GM21619 (cell line): ENCODE results near the gene NTHL1.
"Not testable (repeated sequence)": the region's sequence is repeated elsewhere in the genome, so short reads cannot be mapped to it uniquely, and the experiment has no call there.

ENCODE experiments used
- ATAC-seq: cut with Tn5 transposase; IDR thresholded peaks from one replicate; pipeline ENCODE4 v1.9.1; 2021; ENCODE audit not compliant: unreplicated experiment

NTHL1 gene

DNA sequence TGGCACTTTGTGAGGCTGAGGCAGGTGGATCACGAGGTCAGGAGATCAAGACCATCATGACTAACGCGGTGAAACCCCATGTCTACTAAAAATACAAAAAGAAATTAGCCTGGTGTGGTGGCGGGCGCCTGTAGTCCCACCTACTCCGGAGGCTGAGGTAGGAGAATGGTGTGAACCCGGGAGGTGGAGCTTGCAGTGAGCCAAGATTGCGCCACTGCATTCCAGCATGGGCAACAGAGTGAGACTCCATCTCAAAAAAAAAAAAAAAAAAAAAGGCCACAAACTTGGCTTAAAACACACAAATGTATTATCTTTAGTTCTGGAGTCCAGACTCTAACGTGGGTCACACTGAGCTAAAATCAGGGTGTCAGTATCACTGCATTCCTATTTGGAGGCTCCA is 35.9 kb downstream of the NTHL1 start:
- not testable (repeated sequence) for ATAC-seq

DNA sequence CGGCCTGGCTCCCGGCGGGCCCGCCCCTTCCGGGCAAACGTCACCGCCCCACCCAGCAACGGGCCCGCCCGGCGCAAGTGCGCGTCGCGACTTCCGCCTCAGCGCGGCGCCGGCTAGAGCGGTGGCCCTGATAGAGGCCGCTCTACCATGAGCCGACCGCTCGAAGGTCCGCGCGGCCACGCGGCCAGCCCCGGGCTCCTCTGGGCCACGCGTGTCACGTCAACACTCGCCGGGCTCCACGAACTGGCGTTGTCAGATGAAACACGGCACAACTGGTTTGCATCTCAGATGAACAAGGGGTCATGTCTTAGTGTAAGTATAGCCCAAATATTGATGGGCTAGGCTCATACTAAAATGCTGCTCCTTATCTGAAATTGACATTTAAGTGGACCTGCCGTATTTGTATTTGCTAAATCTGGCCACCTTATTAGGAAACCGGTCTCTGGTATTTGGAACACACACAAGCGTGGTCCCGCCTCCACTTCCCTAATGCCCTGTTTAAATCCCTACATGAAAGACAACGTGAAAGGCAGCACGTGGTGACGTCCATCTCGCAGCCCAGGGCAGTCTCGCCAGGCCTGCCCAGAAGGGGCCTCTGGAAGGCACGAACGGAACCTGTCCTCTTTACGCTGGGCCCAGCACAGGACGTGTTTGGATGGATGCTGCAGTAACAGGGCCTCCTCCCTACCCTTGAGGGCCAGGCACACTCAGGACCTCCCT is 37.7 kb downstream of the NTHL1 start, which contains the start of gene ZNF598:
Gene ZNF598 (minus strand): TSS at position 31 of the 720 bp plus-strand sequence.
- peak; percentile 78 for ATAC-seq

DNA sequence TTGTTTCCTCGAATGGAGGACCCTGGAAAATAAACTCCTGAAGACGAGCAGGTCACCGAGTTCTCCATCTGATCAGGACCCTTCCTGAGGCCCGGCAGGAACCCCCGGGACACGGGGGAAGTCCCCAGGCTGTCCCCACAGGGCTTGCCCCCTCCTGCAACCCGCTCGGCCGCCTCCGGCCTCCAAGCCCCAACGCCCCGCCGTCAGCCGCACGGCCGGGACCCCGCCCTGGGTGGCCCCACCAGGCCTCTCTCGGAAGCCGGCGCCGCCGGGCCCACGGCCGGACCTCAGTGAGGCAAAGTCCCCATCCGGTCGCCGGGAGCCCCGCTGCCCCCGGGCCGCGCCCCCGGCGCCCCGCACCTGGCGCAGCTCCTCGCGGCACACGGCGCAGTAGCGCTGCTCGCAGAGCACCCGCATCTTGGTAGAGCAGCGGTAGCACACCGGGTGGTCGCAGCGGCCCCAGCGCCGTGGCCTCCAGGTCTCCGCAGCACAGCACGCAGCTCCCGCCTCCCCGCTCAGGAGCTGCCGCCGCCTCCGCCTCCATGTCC is 38.4 kb downstream of the NTHL1 start:
- ATAC-seq, result peak; percentile 25

DNA sequence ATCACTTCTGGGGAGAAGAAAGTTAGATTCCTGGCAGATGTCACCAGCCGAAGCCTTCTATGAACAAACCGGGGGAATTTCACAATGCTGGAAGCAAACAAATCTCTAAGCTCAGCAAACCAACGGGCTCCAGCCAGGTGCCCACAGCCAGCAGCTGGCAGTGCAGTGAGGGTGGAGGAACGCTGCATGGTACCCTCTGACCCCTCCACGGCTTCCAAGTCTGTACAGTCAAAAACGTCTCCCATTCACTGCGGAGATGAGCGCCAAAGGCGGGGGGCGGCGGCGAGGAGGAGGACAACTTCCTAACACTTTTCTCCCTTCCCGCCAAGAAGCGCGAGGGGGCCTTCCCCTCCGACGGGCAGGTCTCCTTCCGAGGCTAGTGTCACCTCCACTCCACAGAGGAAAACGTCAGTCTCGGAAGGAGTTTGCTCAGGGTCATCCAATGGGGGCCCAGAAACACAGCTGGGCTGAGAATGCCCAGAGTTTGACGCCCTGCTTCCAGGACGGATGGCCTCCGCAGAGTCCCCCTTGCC is 38.9 kb downstream of the NTHL1 start:
- peak; percentile 1 for ATAC-seq

DNA sequence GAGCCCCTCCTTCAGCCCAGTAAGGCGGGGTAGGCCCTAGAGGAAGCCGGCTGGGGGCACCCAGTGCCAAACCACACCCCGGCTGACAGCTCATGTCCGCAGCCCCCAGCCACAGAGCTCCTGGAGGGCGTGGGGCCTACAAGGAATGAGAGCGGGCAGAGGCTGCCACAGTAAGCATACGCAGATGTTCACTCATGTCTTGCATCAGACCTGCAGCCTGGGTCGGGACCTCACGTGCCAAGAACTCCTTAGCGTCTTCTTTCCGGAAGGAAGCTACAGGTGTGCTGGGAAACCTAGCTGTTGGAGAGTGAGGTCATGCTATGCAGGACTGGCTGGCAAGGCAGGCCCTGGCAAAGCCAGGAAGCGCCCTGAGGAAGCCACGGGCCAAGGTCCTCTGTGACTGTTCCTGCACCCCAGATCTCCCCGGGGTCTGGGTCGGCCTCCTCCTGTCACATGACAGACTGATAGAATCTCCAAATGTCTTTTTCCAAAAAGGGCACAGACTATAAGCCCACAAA is 39.6 kb downstream of the NTHL1 start:
- no peak for ATAC-seq

DNA sequence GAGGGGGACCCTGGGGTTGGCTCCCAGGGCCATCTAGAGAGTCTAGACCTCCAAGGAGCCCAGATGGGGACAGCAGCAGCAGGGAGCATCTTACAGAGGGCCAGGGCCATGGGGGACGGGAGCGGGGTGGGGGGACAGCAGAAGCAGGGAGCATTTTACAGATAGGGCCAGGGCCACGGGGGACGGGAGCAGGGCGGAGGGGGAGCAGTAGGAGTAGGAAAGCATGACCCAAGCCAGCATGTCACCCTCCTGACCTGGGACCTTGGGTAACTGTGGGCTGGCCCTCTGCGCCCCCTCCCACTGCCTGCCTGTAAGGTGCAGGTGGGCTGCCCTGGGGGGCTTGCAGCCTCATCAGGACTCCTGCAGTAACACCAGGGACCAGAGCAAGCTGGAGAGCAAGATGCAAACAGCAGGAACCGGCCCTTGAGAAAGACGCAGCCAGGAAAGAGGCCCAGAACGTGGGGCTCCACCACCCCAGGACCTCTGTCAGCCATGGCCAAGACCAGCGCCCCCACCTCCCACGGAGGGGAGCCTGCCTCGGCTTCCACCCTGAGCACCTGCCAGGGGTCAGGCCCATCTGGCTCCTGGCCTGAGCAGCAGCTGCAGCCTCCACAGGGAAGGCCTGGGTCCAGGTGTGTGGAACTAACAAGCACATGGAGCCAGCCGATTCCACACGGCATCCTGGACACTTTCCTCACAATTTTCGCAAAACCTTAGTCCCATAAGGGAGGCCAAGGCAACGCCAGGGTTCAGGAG is 40.4 kb downstream of the NTHL1 start:
- ATAC-seq, result no peak

DNA sequence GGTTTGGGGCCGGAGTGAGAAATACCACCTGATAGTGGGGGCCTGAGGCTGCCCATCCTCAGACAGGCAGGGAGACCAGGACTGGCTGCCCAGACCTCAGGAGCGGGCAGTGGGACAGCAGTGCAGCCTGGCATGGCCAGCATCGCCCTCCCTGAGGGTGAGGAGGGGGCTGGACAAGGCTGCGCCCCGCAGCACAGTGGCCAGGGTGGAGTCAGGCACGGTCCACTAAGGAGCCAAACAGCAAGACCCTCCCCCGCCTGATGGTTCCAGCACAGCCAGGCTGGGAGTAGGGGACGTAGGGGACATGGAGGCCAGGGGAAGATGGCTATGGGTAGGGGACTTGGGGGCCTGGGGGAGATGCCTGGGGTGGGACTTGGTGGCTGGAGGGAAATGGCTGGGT is 41.3 kb downstream of the NTHL1 start:
- no peak for ATAC-seq

DNA sequence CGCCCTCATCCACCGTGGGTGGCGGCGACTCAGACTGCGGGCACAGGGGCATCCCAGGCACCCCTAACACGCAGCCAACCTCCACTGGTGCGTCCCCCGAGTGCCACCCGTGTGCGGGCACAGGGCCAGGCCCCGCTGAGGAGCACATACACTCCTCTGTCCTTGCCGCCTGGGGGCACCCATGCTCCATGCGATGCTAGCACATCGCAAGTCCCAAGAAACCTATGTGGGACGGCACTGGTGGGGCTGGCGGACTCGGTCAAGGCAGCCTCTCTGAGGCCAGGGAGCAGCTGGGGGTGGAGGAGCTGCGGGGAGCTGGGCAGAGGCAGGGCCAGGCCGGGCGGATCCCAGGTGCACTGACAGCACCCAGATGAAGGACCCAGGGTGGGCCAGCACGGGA is 42.0 kb downstream of the NTHL1 start:
- no peak for ATAC-seq

DNA sequence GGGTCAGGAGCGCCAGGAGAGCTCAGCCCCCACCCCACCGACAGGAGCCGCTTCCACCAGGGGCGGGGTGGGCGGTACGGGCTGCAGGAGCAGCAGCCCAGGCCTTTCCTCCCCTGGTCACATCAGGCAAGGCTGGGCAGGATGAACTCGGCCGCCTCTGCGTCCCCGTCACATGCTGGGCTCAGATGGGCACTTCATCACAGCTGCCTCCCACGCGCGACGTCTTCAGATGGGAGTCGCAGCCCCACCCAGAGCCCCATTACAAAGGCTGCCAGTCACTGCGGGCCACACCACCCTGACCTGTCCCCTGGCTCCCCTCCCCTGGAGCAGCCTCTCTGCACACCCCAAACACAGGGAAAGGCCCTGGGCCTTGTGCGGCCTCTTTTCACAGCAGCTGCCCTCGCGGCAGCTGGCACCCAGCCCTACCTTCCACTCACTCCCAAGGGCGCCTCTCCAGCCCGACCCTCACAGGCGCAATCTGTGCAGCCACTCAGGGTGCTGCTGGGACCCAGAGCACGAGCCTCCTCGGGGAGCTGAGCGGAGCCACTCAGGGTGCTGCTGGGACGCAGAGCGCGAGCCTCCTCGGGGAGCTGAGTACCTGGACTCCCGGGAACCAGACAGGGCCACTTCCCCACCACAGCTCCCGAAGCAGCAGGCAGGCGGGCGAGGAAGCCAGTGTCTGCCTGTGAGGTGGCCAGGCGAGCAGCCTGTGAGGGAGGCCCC is 42.7 kb downstream of the NTHL1 start:
- no peak for ATAC-seq

DNA sequence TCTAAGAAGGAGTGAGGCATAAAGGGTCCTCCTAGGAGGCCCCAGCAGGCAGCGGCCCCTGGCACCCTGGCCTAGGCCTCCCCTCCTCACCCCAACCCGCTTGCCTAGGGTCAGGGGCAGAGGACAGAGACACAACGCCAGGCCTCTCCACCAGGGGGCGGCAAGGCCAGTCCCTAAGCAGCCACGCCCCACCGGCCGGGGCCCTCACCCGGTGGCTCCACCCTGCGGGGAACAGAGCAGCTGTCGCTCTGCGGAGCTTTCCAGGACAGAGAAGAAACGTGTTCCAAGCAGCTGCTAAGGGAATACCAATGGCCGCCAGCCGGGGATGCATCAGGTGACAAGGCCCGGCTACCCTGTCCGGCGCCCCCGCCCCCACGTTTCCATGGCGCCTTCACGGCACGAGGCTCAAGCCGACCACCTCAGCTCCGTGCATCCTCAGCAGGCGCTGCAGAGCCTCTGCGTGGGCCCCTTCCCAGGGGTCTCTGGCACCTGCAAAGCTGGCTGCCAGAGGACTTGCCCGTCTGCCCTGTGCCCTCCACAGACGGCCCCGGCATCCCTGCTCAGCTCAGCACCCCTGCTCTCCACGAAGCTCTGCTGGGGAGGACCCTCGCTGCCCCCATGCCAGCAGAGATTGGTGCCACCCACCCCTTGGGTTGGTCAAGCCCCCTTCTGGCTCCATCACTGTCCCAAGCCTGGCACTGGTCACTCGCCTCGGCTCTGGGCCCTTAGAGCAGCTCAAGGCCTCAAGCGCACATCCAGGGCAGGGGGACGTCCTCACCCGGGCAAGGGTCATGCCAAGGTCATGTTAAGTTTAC is 43.6 kb downstream of the NTHL1 start:
- ATAC-seq, result no peak

DNA sequence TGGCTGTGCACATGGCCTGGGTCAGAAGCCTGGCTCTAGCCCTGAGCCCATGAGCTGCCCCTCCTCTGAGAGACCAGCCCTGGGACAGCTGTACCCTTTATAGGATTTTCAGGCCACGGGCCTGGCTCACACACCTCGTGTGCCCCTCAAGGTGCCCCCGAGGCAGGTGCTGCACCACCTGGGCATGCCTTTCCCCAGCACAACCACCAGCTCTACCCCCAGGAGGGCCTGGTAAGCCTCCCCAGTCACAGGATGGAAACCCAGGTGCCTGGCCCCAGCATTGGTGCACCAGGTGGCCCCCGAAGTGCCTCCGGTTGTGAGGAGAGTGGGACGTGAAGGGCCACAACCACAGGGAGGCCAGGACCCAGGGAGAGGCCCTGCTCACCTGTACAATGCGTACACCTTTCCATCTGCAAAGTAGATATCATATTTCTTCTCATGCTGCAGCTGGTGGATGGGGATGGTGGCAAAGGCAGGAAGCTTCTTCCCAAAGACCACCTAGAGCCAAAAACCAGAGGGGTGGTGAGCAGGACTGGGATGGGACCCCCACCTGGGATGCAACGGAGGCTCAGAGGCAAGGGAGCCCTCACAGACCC is 44.3 kb downstream of the NTHL1 start:
- ATAC-seq, result no peak

DNA sequence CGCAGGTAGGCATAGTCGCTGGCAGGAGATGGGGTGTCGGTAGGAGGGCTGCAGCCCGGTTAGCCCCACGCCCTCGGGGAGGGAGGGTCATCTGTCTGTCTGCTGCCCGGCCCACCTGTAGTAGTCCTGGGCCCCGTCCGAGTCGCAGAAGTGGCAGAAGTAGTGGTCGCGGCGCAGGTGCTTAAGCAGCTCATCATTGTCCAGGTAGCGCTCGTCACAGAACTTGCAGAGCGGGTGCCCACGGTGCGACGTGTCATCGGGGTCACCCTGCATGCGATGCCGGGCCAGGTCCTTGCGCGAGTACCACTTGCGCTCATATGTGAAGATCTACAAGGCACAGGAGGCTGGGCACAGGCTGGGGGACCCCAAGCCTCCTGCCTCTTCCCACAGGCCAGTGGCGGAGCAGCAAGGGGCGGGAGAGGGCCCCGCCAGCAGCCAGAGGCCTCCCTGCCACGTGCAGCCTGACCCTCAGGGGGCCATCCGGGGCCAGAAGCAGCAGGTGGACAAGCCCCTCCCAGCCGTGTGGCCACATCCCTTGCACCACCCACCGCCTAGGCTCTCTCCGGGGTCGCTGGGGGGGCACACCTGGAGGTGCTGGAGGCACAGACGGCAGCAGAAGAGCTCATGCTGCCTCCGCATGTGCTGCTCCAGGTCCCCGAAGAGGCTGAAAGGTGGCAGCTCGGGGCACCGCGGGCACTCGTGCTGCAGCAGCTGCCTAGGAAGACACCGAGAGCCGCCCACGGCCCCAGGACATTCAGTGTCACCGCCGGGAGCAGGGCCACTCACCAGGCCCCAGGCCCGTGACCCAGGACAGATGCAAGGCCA is 45.0 kb downstream of the NTHL1 start:
- no peak for ATAC-seq

DNA sequence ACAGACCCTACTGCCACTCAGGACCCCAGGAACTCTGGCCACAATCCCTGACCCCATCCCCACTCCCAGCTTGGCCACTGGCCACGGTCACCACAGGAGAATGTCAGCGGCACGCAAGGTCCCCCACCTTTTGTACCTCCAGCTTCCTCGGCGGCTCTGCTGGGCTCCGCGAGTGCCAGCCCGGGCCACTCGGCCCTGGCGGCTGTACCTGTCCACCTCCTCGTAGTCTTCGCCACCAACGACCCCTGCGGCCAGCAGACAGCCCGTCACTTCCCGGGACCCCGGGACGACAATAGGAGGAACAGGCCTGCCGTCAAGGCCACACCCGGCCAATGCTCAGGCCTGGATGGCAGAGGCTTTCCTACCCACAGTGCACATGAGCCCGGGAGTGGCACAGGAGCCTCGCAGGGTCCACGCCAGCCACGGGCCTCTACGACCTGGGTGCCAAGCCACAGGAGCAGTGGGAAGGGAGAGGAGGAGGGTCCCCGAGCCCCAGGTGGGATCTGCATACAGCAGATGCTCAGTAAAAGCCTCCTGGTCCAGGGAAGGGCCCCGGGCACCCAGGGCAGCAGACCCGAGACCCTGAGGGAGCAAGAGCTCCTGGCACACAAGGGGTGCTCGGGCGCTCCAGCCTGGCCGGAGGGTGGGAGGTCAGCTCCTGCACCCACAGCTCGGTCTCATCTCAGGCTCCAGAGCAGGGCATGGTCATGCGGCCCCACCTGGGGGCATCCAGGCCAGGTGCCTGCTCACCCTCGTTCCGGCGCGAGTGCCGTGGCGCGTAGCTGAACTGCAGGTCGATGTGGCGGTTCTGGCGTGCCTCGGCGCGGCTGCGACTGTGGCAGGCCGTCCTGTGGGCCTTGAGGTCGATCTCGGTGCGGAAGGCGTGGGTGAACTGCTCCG is 45.9 kb downstream of the NTHL1 start:
- no peak for ATAC-seq

DNA sequence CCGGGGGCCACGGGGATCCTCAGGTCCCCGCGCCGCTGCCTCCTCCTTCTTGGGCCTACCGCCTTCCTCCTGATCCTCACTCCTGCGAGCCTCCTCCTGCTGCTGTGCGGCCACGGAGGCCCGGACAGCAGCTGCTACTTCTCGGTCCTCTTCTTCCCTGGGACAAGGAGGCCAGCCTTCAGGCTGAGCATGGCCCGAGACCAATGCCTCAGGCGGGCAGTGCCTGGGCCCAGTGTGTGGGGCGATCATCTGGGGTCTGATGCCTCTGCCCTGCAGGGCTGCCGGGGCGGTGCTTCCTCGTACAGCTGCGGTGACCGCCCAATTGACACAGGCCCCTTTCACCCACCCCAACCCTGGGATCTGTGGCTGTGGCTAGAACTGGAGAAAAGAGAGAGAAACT is 46.6 kb downstream of the NTHL1 start:
- no peak for ATAC-seq

DNA sequence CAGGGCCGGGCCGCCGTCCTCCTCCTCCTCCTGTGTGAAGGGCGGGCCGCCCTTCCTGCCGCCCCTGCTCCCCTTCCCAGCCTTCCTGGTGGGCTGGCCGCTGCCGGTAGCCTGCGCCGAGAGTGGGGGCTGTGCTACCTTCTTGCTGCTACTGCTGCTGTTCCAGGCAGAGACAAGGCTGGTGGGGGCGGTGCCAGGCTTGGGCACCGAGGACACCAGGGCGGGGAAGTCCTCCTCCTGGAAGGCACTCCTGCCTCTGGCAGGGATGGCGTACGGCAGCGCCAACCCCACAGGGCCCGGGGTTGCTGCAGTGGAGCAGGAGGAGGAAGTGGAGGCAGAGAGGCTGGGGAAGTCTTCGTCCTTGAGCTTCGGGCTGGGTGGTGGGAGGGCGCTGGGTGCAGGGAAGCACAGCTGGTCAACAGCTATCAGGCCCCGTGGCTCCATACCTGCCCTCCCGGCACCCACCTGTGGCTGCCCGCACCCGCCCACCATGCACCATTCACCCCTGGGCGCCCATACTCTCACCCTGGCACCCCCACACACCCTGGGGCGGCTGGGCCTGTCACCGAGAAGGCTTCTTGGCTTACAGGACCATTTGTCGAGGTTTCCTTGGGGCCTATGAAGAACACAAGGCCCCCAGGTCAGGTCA is 47.6 kb downstream of the NTHL1 start:
- ATAC-seq, result no peak

DNA sequence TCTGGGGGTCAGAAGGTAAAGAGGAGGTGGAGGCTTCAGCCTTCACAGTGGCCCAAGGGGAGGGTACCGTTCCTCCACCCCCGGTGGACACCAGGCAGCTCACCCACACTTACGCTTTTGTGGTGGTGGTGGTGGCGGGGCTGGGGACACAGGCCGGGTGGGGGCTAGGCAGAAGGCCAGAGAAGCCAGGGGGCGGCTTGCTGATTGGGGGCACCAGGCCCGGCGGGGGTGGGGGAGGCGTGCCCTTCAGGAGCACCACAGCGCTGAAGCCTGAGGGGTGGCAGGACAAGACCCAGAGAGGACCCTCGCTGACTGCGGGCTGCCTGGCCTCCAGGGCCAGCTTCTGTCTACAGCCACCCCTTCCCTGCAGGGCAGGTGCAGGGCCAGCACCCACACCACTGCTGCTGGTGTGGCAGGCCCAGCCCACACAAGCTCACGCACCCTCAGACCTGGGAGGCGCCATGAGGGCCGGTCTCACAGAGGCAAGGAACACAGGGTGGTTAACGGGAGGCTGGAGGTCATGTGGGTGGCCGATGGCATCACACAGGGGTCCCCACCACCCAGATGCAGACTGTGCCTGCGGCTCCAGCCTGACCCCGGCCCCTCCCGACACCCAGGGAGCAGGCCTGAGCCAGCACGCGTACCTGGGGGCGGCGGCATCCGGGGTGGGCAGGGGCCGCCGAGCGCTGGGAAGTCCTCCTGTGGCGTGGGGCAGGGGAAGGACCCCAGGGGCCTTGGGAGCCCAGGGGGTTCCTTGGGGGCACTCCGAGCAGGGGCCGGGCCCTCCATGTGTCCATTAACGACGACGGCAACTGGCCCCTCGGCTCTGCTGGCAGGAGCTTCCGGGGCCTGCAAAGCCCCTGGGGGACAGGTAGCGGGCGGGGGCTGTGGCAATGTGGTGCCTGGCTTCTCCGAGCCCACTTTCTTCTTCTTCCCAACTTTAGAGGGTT is 48.5 kb downstream of the NTHL1 start:
- ATAC-seq, result no peak
